Measurements from ENCODE around the gene AMH. TPM values are rescaled to one million over a fixed set of nuclear protein-coding genes. Genes with fewer than 3 reads are reported as not detected.

AMH gene
- total and polyA plus RNA-seq, 12 donors: 0.36 to 4.6 (median 1.1) TPM; not detected in 4

DNA sequence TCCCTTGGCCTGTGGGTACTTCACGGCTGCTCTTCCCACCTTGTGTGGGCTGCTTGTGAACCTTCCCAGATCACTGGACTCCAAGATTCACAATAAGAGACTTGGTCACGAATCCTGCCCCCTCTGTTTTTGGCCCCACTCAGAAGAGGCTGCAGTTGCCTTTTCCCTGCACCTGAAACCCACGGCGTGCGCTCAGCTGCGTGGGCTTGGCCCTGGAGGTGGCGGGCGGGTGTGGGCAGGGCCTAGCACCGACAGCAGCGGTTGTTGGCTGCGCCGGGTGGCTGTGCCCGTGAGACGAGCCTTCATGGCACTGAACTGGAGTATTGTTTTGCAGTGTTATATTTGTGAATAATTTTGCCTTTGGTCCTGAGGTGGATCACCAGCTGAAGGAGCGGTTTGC lies 46.8 kb upstream of the AMH start:
- no peak overlapping the region for H3K27ac ChIP-seq
- no peak for DNase-seq
- TF ChIP-seq, protein P1, sequence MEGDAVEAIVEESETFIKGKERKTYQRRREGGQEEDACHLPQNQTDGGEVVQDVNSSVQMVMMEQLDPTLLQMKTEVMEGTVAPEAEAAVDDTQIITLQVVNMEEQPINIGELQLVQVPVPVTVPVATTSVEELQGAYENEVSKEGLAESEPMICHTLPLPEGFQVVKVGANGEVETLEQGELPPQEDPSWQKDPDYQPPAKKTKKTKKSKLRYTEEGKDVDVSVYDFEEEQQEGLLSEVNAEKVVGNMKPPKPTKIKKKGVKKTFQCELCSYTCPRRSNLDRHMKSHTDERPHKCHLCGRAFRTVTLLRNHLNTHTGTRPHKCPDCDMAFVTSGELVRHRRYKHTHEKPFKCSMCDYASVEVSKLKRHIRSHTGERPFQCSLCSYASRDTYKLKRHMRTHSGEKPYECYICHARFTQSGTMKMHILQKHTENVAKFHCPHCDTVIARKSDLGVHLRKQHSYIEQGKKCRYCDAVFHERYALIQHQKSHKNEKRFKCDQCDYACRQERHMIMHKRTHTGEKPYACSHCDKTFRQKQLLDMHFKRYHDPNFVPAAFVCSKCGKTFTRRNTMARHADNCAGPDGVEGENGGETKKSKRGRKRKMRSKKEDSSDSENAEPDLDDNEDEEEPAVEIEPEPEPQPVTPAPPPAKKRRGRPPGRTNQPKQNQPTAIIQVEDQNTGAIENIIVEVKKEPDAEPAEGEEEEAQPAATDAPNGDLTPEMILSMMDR (IDR thresholded peaks at IDR 0.05): no peak
- TF ChIP-seq POLR2A (IDR thresholded peaks at IDR 0.05): no peak
- H3K4me3 ChIP-seq: no peak overlapping the region
- H3K36me3 ChIP-seq (replicated peaks in 1 of 2): peaks cover 0 to 23% of the 10 kb centered on the region in 2 donors
- H3K9me3 ChIP-seq (replicated peaks in 1 of 3): no peaks in the 10 kb centered on the region
- 94 to 98% (median 95%) methylated on average over 10 to 15 of the region's 15 CpGs for WGBS, 4 donors
- intact Hi-C loops (cut with DNase I): no loop called here
- H3K4me1 ChIP-seq (replicated peaks in 1 of 2): no peaks in the 10 kb centered on the region
- no peaks in the 10 kb centered on the region for H3K27me3 ChIP-seq

DNA sequence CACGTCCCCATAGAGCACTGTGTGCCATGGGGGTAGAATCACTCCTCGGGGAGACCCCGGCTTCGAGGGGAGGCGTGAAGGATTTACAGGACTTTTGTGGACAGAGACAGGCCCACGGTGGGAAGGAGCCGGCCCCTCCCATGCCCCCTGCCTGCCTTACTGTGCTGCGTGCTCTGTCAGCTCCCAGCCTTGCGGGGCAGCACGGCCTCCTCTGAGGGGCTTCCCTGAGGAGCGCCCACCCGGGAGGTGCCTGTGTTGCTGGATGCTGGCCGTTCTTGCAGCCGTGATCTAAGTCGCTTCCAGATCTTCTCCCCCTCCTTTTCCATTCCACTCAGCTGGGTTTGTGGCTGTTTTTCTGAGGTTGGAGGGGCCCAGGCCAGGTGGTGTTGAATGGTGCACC lies 42.1 kb upstream of the AMH start:
- Histone ChIP-seq H3K4me3 (no peak overlapping the region), H3K36me3 (replicated peaks in 1 of 2) (peaks cover 0 to 51% of the 10 kb centered on the region in 2 donors), H3K4me1 (replicated peaks in 1 of 2) (peaks cover 0 to 4% of the 10 kb centered on the region in 2 donors), H3K27ac (no peak overlapping the region), H3K27me3 (no peaks in the 10 kb centered on the region), H3K9me3 (replicated peaks in 1 of 3) (no peaks in the 10 kb centered on the region)
- 89 to 93% (median 91%) methylated on average over 12 to 15 of the region's 15 CpGs for WGBS, 4 donors
- TF ChIP-seq, protein P1 (IDR thresholded peaks at IDR 0.05): no peak
- no peak for TF ChIP-seq POLR2A (IDR thresholded peaks at IDR 0.05)
- no peak for DNase-seq
- intact Hi-C loops (cut with DNase I): no loop called here

DNA sequence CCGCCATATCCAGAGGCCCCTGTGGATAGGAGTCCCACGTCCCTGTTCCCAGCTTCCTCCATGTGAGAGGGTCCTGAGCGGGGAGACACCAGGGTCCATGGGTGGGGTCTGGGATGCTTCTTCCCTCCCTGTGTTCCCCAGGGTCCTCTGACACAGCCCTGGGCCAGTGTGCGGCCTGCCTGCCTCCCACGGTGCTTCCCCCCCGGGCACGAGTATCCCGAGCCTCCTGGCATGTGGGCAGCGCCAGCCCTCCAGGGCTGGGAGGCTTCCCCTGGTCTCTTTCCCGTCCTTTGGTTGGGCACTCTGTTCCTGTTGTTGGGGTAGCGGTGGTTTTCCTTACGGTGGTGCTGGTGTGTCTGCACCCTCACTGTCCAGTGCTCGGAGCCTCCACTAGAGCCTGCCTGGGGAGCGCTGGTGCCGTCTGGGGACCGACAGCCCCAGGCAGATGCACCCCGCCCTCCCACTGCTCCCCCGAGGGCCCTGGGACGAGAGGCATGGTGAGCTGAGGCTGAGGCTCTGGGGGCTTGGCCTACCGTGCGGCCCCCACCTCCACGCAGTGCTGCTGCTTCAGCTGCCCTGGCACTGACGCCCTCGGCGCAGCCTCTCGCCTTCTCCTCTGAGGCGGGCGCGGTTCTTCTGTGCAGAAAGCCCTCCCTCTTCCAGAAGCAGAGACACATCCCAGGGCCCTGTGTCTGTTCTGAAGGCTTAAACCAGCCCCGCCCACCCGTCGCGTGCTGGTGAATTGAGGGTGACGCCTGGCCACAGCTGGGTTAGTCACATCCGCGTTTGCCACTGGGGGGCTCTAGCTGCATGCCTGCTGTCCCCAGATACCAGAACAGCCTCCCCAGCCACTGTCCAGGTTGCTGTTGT lies 40.9 kb upstream of the AMH start:
- intact Hi-C loops (cut with DNase I): no loop called here

DNA sequence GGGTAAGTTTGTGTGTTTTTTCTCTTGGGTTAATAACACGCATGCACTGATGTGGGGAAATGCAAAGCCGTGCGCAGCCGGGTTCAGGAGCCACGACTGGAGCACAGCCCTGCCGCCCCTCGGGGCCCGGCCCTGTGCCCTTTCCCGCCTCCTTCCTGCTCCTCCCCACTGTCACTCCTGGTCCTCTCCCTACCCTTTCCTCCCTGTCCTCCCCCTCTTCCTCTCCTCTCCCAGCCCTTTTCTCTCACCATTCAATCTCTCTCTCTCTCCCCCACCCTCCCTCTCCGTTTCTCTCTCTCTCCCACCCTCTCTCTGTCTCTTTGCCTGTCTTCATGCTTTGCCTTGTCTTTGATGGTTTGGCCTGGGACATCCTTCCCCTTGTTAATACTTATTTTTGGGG lies 40.1 kb upstream of the AMH start:
- 54 to 77% (median 74%) methylated on average over 10 of the region's 10 CpGs for WGBS, 4 donors
- no peak overlapping the region for H3K27ac ChIP-seq
- H3K4me3 ChIP-seq: no peak overlapping the region
- DNase-seq: no peak
- intact Hi-C loops (cut with DNase I): no loop called here
- no peak for TF ChIP-seq POLR2A (IDR thresholded peaks at IDR 0.05)
- TF ChIP-seq, protein P1 (IDR thresholded peaks at IDR 0.05): no peak
- peaks cover 0 to 4% of the 10 kb centered on the region in 2 donors for H3K4me1 ChIP-seq (replicated peaks in 1 of 2)
- H3K9me3 ChIP-seq (replicated peaks in 1 of 3): no peaks in the 10 kb centered on the region
- H3K36me3 ChIP-seq (replicated peaks in 1 of 2): peaks cover 0 to 57% of the 10 kb centered on the region in 2 donors
- no peaks in the 10 kb centered on the region for H3K27me3 ChIP-seq

More for the DNA sequence above, 40.9 kb upstream of the AMH start:
- Histone ChIP-seq H3K4me1 (replicated peaks in 1 of 2) (peaks cover 0 to 4% of the 10 kb centered on the region in 2 donors), H3K36me3 (replicated peaks in 1 of 2) (peaks cover 0 to 54% of the 10 kb centered on the region in 2 donors), H3K27ac (no peak overlapping the region), H3K4me3 (no peak overlapping the region), H3K27me3 (no peaks in the 10 kb centered on the region), H3K9me3 (replicated peaks in 1 of 3) (no peaks in the 10 kb centered on the region)
- TF ChIP-seq, protein P1 (IDR thresholded peaks at IDR 0.05): no peak
- TF ChIP-seq POLR2A (IDR thresholded peaks at IDR 0.05): no peak
- WGBS, 4 donors: 64 to 77% (median 75%) methylated on average over 21 to 36 of the region's 36 CpGs
- DNase-seq: peak in 5 of 7 donors; percentile 32 to 75 (median 48)

All from adrenal gland (tissue), 12 donors.